Mesendoderm (in vitro differentiated cells): ENCODE results near the gene DENND4B. TPM values are rescaled to one million over a fixed set of nuclear protein-coding genes. Genes with fewer than 3 reads are reported as not detected.

Source experiments
- DNase-seq: peaks from one replicate; pipeline ENCODE4 v3.0.0; 2013
- H2AK5ac ChIP-seq: 2 replicates; pipeline ENCODE4 v1.6.1; 2013; ENCODE audit warnings: low read length, inconsistent platforms
- H2BK120ac ChIP-seq: 2 replicates; pipeline ENCODE4 v1.6.1; 2013; ENCODE audit warnings: low read depth, mild to moderate bottlenecking, low read length, moderate library complexity, mixed read lengths
- H2BK15ac ChIP-seq: replicated peaks from 2 replicates; pipeline ENCODE4 v1.6.1; 2013; ENCODE audit warnings: low read depth, mild to moderate bottlenecking, moderate library complexity
- H2BK5ac ChIP-seq: 2 replicates; pipeline ENCODE4 v1.6.1; 2013; ENCODE audit warnings: low read length, inconsistent platforms
- H3K18ac ChIP-seq: 2 replicates; pipeline ENCODE4 v1.6.1; 2013; ENCODE audit warnings: mild to moderate bottlenecking, low read length, mixed read lengths
- H3K23ac ChIP-seq: one replicate; pipeline ENCODE4 v1.6.1; 2013; ENCODE audit warnings: low read length
- H3K27ac ChIP-seq: 2 replicates; pipeline ENCODE4 v1.5.1; 2013; ENCODE audit warnings: low read depth, mild to moderate bottlenecking, inconsistent platforms, low read length, moderate library complexity
- H3K27me3 ChIP-seq: 2 replicates; pipeline ENCODE4 v1.6.1; 2013; ENCODE audit warnings: low read length, control low read depth, mild to moderate bottlenecking, inconsistent platforms; ENCODE audit not compliant: insufficient read depth, poor library complexity
- H3K36me3 ChIP-seq: 2 replicates; pipeline ENCODE4 v1.6.1; 2013; ENCODE audit warnings: low read length, inconsistent platforms; ENCODE audit not compliant: control insufficient read depth, insufficient read depth
- H3K4ac ChIP-seq: one replicate; pipeline ENCODE4 v1.6.1; 2013; ENCODE audit warnings: low read depth, mild to moderate bottlenecking, low read length, moderate library complexity
- H3K4me1 ChIP-seq: 2 replicates; pipeline ENCODE4 v1.6.1; 2013; ENCODE audit warnings: low read depth, low read length, inconsistent platforms; ENCODE audit not compliant: control insufficient read depth
- H3K4me2 ChIP-seq: 2 replicates; pipeline ENCODE4 v1.6.1; 2013; ENCODE audit warnings: low read length
- H3K4me3 ChIP-seq: 2 replicates; pipeline ENCODE4 v1.5.1; 2013; ENCODE audit warnings: mild to moderate bottlenecking, low read length
- H3K56ac ChIP-seq: one replicate; pipeline ENCODE4 v1.6.1; 2013; ENCODE audit warnings: low read length
- H3K79me1 ChIP-seq: 2 replicates; pipeline ENCODE4 v1.6.1; 2013; ENCODE audit warnings: low read length, inconsistent platforms
- H3K79me2 ChIP-seq: 2 replicates; pipeline ENCODE4 v1.6.1; 2013; ENCODE audit warnings: mild to moderate bottlenecking, low read length; ENCODE audit not compliant: control insufficient read depth, insufficient read depth
- H3K9ac ChIP-seq: 2 replicates; pipeline ENCODE4 v1.6.1; 2013; ENCODE audit warnings: low read length, inconsistent platforms
- H4K5ac ChIP-seq: one replicate; pipeline ENCODE4 v1.6.1; 2013; ENCODE audit warnings: low read length
- H4K8ac ChIP-seq: one replicate; pipeline ENCODE4 v1.6.1; 2013; ENCODE audit warnings: low read depth, mild to moderate bottlenecking, control low read depth, low read length, moderate library complexity
- WGBS: extraction: QIAGEN DNeasy Blood & Tissue Kit; methylation state at CpG from one replicate; pipeline ENCODE4 v1.1.7; 2013; ENCODE audit warnings: low lambda C conversion rate, missing lambda C conversion rate; ENCODE audit not compliant: insufficient coverage; ENCODE audit errors: extremely low coverage; 5-methylcytosine and 5-hydroxymethylcytosine counted together
- polyA plus RNA-seq, 2 experiments: library from polyadenylated mRNA; stranded (reverse); fragments of 200-250 nt; gene quantifications; one replicate each; pipeline ENCODE4 v1.2.3, GENCODE V29; 2013

The DENND4B gene
- 32.3 TPM for polyA plus RNA-seq (2013, experiment 1 of 2)
- 29.1 TPM for polyA plus RNA-seq (2013, experiment 2 of 2)

- H3K56ac ChIP-seq: peak within 1 kb of the TSS; percentile 97
- peaks cover 8% of the 10 kb centered on the region for H3K79me2 ChIP-seq
- H4K5ac ChIP-seq: no peak within 1 kb of the TSS
- peak within 1 kb of the TSS; percentile 95 for H3K4me2 ChIP-seq
- peaks cover 14% of the 10 kb centered on the region for H3K79me1 ChIP-seq
- H4K8ac ChIP-seq: no peak within 1 kb of the TSS
- peak within 1 kb of the TSS; percentile 96 for H3K9ac ChIP-seq
- peak within 1 kb of the TSS; percentile 97 for H3K18ac ChIP-seq
- no peaks in the 10 kb centered on the region for H3K27me3 ChIP-seq
- peak within 1 kb of the TSS; percentile 85 for H3K4me3 ChIP-seq
- H3K4ac ChIP-seq: peak within 1 kb of the TSS; percentile 97
- H2BK120ac ChIP-seq: no peak within 1 kb of the TSS
- H3K27ac ChIP-seq: peak within 1 kb of the TSS; percentile 60
- H3K23ac ChIP-seq: peak within 1 kb of the TSS; percentile 15
- WGBS: no CpG with 5 or more reads among the region's 28 CpGs
- no peak within 1 kb of the TSS for H2BK5ac ChIP-seq
- H3K36me3 ChIP-seq: peaks cover 8% of the 10 kb centered on the region
- no peaks in the 10 kb centered on the region for H3K4me1 ChIP-seq
- H2BK15ac ChIP-seq: no peak within 1 kb of the TSS
- H2AK5ac ChIP-seq: no peak within 1 kb of the TSS
- peak; percentile 92 for DNase-seq
Observed at GRCh38 chr1:153946622-153947241, at the start of gene DENND4B. Gene DENND4B (minus strand): TSS chr1:153946718. CDS start chr1:153944374, 2,344 bp downstream.

GRCh38 chr1:153995640-153996039 is 49.1 kb upstream of the DENND4B start:
- whole genome bisulfite sequencing: no CpG with 5 or more reads among the region's 11 CpGs

GRCh38 chr1:153995202-153995601 is 48.7 kb upstream of the DENND4B start:
- WGBS: no CpG with 5 or more reads among the region's 3 CpGs

More at GRCh38 chr1:153995640-153996039, 49.1 kb upstream of the DENND4B start:
- H3K27ac ChIP-seq: no peak overlapping the region
- H3K4me1 ChIP-seq: no peaks in the 10 kb centered on the region
- H3K9ac ChIP-seq: no peak overlapping the region
- H4K5ac ChIP-seq: no peak overlapping the region
- peaks cover 5% of the 10 kb centered on the region for H3K79me1 ChIP-seq
- H3K79me2 ChIP-seq: peaks cover 16% of the 10 kb centered on the region
- H3K56ac ChIP-seq: no peak overlapping the region
- no peak for DNase-seq
- H3K27me3 ChIP-seq: no peaks in the 10 kb centered on the region
- no peak overlapping the region for H4K8ac ChIP-seq
- no peak overlapping the region for H2AK5ac ChIP-seq
- H2BK15ac ChIP-seq: no peak overlapping the region
- H3K4ac ChIP-seq: no peak overlapping the region
- H3K4me2 ChIP-seq: no peak overlapping the region
- peaks cover 4% of the 10 kb centered on the region for H3K36me3 ChIP-seq
- no peak overlapping the region for H2BK120ac ChIP-seq
- no peak overlapping the region for H3K4me3 ChIP-seq
- H3K18ac ChIP-seq: no peak overlapping the region
- no peak overlapping the region for H2BK5ac ChIP-seq
- no peak overlapping the region for H3K23ac ChIP-seq

GRCh38 chr1:153991806-153992205 is 45.3 kb upstream of the DENND4B start:
- Histone ChIP-seq H3K4ac (no peak overlapping the region), H3K4me2 (peak overlapping the region; percentile 51), H3K27me3 (no peaks in the 10 kb centered on the region), H4K5ac (no peak overlapping the region), H3K56ac (peak overlapping the region; percentile 99), H3K4me3 (peak overlapping the region; percentile 96), H3K36me3 (peaks cover 4% of the 10 kb centered on the region), H2BK120ac (no peak overlapping the region), H3K23ac (no peak overlapping the region), H2AK5ac (no peak overlapping the region), H3K9ac (peak overlapping the region; percentile 100), H3K79me1 (peaks cover 5% of the 10 kb centered on the region), H3K4me1 (no peaks in the 10 kb centered on the region), H3K79me2 (peaks cover 17% of the 10 kb centered on the region), H2BK15ac (no peak overlapping the region), H2BK5ac (no peak overlapping the region), H3K18ac (no peak overlapping the region), H3K27ac (no peak overlapping the region), H4K8ac (no peak overlapping the region)
- DNase-seq: no peak
- WGBS: no CpG with 5 or more reads among the region's 2 CpGs

More at GRCh38 chr1:153995202-153995601, 48.7 kb upstream of the DENND4B start:
- Histone ChIP-seq H3K36me3 (peaks cover 4% of the 10 kb centered on the region), H3K27ac (no peak overlapping the region), H3K4ac (no peak overlapping the region), H4K8ac (no peak overlapping the region), H4K5ac (no peak overlapping the region), H3K23ac (no peak overlapping the region), H2BK15ac (no peak overlapping the region), H3K4me2 (no peak overlapping the region), H2BK120ac (no peak overlapping the region), H3K79me1 (peaks cover 5% of the 10 kb centered on the region), H3K27me3 (no peaks in the 10 kb centered on the region), H3K79me2 (peaks cover 17% of the 10 kb centered on the region), H2BK5ac (no peak overlapping the region), H3K56ac (no peak overlapping the region), H3K18ac (no peak overlapping the region), H3K4me1 (no peaks in the 10 kb centered on the region), H2AK5ac (no peak overlapping the region), H3K9ac (no peak overlapping the region), H3K4me3 (no peak overlapping the region)
- no peak for DNase-seq

- whole genome bisulfite sequencing: no CpG with 5 or more reads among the region's 9 CpGs
- Histone ChIP-seq H3K79me1 (peaks cover 5% of the 10 kb centered on the region), H3K79me2 (peaks cover 17% of the 10 kb centered on the region), H4K5ac (no peak overlapping the region), H3K4me2 (peak overlapping the region; percentile 51), H2BK15ac (no peak overlapping the region), H2AK5ac (no peak overlapping the region), H3K4me3 (peak overlapping the region; percentile 96), H3K4ac (peak overlapping the region; percentile 44), H3K9ac (peak overlapping the region; percentile 100), H4K8ac (peak overlapping the region; percentile 77), H3K23ac (no peak overlapping the region), H3K56ac (peak overlapping the region; percentile 99), H3K36me3 (peaks cover 4% of the 10 kb centered on the region), H3K27me3 (no peaks in the 10 kb centered on the region), H3K4me1 (no peaks in the 10 kb centered on the region), H3K18ac (peak overlapping the region; percentile 44), H3K27ac (no peak overlapping the region), H2BK120ac (no peak overlapping the region), H2BK5ac (no peak overlapping the region)
- no peak for DNase-seq
Observed at GRCh38 chr1:153991151-153991630, 44.7 kb upstream of the DENND4B start.
